Panc1 (cell line): ENCODE data around the gene HNRNPC.

Experiments
- CTCF ChIP-seq: fragments of 450-650 bp; IDR thresholded peaks from 2 replicates; pipeline ENCODE4 v1.5.1; 2017; ENCODE audit warnings: mild to moderate bottlenecking
- POLR2AphosphoS5 ChIP-seq: IDR thresholded peaks from 2 replicates; pipeline ENCODE4 v1.6.1; 2012; ENCODE audit warnings: mild to moderate bottlenecking, low read depth, low read length, moderate library complexity
- REST ChIP-seq, 2 experiments: IDR thresholded peaks; 2 replicates each; pipeline ENCODE4 v1.6.1; 2011 to 2012; ENCODE audit warnings: low read depth in 2 of 2, control low read depth in 1 of 2, low read length in 1 of 2, mild to moderate bottlenecking in 1 of 2, moderate library complexity in 1 of 2; ENCODE audit not compliant: insufficient read depth in 1 of 2
- TCF7L2 ChIP-seq: IDR thresholded peaks from 2 replicates; pipeline ENCODE4 v1.6.1; 2011; ENCODE audit warnings: mild to moderate bottlenecking, low read depth, low read length, inconsistent platforms

- TF ChIP-seq CTCF (no peak), POLR2AphosphoS5 (no peak), REST (IDR thresholded peaks at IDR 0.05; ENCODE audit: insufficient read depth in 1 of 2, low read depth in 2 of 2, low read length in 1 of 2) (no peak), TCF7L2 (no peak)
These were observed 30.3 kb downstream of the HNRNPC start for GRCh38 chr14:21238823-21239518.
